Measurements from ENCODE around the gene KCNH6.

The KCNH6 gene

DNA sequence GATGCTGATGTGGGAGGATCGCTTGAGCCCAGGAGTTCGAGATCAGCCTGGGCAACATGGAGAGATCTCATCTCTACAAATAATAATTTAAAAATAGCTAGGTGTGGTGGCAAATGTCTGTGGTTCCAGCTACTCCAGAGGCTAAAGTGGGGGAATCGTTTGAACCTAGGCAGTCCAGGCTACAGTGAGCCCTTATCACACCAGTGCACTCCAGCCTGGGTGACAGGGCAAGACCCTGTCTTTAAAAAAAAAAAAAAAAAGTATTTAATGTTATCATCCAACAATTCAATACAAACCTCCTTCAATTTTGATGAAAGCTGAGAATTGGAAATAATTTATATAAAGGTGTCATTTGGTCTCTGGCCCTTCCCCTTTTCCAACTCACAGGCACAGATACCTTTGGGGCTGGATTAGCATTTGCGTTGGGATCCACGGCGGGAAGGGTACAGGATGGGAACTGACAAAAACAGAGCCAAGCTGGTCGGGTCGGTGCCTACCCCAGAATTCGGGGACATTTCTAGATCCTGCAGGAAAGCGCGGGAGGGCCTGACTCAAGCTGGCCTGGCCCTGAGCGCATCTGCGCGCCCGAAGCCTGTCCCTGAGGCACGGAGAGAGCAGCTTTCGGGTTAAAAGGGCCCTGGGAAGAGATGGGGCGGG lies 26.3 kb downstream of the KCNH6 start:
- DNase-seq (ENCODE audit: low read depth, low spot score): no peak
- H3K27ac ChIP-seq: no peak overlapping the region

GRCh38 chr17:63549946-63550816 lies 27.0 kb downstream of the KCNH6 start, which contains the start of gene DCAF7:
DCAF7 (plus strand) TSS chr17:63550477; CDS start chr17:63550678, 201 bp downstream.
- peak; percentile 97 for DNase-seq (ENCODE audit: low read depth, low spot score)
- H3K27ac ChIP-seq: peak within 1 kb of the TSS; percentile 71

GRCh38 chr17:63550817-63551639 lies 27.9 kb downstream of the KCNH6 start:
- no peak for DNase-seq (ENCODE audit: low read depth, low spot score)
- peak overlapping the region; percentile 71 for H3K27ac ChIP-seq

GRCh38 chr17:63552211-63552610 lies 29.1 kb downstream of the KCNH6 start:
- peak overlapping the region; percentile 71 for H3K27ac ChIP-seq
- DNase-seq (ENCODE audit: low read depth, low spot score): no peak

GRCh38 chr17:63555500-63556156 lies 32.5 kb downstream of the KCNH6 start:
- no peak for DNase-seq (ENCODE audit: low read depth, low spot score)
- H3K27ac ChIP-seq: no peak overlapping the region

- H3K27ac ChIP-seq: no peak overlapping the region
- no peak for DNase-seq (ENCODE audit: low read depth, low spot score)
Observed at GRCh38 chr17:63557416-63557815, 34.3 kb downstream of the KCNH6 start.

DNA sequence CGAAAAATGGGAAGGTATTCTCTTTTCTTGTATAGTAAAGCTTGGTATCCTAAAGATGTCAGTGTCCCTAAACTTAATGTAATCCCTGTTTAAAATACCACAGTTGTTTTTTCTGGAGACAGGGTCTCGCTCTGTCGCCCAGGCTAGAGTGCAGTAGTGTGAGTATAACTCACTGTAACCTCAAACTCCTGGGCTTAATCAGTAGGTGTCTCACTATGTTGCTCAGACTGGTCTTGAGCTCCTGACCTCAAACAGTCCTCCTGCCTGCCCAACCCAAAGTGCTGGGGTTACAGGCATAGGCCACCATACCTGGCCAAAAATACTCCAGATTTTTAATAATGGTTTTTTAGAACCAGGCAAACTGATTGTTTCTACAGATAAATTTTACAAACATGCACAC lies 35.3 kb downstream of the KCNH6 start:
- no peak for DNase-seq (ENCODE audit: low read depth, low spot score)
- no peak overlapping the region for H3K27ac ChIP-seq

DNA sequence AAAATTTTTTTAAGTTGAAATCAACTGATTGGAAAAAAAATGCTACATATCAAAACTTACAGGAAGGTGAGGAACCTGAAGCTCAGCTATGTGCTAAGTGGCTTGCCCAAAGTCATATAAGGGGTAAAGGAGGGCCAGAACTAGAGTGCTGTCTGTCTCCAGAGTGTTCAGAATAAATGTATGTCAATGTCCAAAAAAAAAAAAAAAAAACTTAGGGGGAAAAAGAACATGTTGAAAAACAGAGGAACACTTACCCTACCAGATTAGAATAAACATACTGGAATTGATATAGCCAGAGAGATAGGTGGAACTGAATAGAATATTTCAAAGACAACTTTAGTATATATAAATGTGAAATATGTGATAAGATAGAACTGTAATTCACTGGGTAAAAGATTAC lies 38.7 kb downstream of the KCNH6 start:
- no peak overlapping the region for H3K27ac ChIP-seq
- no peak for DNase-seq (ENCODE audit: low read depth, low spot score)

DNA sequence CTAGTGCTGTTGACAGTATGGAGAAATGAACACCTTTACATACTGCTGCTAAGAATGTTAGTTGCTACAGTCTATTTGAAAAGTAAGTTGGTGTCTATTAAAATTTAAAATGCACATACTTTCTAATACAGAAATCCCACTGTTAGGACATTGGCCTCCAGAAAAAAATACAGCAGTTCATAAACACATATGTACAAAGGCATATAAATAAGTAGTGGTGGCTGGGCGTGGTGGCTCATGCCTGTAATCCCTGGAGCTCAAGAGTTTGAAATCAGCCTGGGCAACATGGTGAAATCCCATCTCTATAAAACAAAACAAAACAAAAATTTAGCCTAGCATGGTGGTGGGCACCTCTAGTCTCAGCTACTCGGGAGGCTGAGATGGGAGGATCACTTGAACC lies 40.2 kb downstream of the KCNH6 start:
- H3K27ac ChIP-seq: no peak overlapping the region
- DNase-seq (ENCODE audit: low read depth, low spot score): no peak

DNA sequence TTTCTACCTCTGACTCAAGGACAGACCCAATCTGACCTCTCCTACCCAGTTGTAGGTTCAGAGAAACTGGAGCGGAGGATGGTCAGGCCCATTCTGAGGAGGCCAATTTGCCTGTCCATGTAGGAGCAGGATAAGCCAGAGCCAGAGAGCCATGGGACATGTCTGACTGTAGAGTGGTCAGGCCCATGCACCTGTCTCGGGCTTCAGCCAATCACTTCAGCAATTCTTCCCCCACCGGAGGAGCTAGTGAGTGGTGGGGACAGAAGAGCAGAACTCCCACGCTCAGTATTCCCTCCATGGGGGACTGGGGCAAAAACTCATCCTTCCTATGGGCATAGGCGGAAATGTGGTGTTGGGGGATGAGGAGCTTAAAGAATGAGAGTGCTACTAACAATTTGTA lies 41.4 kb downstream of the KCNH6 start:
- no peak for DNase-seq (ENCODE audit: low read depth, low spot score)
- H3K27ac ChIP-seq: no peak overlapping the region

DNA sequence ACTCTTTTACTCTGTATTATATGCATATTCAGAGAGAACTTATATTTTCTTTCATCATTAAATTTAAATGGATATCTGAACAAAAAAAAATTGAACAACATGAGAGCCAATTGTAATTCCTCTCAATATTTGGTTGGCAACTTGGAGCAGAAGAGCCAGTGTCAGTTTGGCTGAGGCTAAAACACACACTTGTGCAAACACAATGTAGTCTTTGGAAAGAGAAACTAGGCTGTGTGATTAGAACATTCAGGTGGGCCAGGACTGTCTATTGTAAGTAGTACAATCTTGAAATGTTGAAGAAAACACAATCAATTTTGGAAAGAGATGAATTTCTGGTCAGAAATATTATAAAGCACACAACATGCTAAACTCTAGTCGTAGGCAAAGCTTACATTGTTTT lies 44.1 kb downstream of the KCNH6 start:
- DNase-seq (ENCODE audit: low read depth, low spot score): no peak

DNA sequence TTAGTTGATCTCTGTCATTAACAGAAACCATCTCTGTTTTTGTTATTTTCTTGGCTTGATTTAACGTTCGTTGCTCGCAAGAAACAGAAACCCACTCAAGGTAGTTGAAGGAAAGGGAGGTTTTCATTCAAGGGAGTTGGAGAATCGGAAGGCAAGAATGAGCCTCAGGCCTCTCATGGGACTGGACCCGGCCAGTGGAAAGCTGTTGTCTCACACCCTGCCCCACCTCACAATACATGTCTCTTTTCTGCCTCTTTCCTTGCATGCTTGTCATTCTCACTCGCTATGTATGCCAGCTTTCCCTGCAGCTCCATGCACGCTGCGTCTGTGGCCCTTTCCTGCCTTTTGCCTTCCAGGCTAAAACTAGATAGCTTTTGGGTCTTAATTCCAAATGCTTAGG lies 45.4 kb downstream of the KCNH6 start:
- DNase-seq (ENCODE audit: low read depth, low spot score): no peak
- no peak overlapping the region for H3K27ac ChIP-seq

More for the DNA sequence above, 44.1 kb downstream of the KCNH6 start:
- H3K27ac ChIP-seq: no peak overlapping the region

DNA sequence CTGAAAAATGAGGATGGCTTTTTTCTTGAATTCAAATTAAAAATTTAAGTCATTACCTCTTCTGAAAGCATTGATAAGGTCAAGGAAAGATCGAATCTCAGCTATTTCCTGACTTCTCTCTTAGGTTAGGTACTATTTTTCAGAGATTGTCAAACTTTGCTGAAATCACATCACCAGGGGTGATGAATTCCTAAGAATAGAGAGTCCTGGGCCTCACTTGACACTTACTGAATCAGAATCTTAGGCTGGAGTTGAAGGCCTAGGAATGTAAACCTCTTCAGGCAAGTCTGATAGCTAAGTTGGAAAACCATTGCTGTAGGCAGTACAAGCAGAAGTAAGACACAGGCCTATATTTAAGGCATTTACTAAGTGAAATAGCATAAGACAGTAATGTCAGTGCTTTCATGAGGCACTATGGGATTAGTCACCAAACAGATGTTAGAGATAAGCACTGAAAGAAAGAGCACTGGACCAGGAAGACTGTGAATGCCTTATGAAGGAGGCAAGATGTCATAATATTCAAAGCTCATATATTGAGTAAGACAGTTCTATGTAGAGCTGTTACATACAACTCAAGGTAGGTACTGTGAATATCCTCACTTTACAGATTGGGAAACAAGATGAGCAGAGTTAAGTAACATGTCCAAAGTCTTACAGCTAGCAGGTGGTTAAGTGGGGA lies 48.6 kb downstream of the KCNH6 start:
- peak overlapping the region; percentile 5 for H3K27ac ChIP-seq
- peak; percentile 27 for DNase-seq (ENCODE audit: low read depth, low spot score)

GRCh38 chr17:63573634-63574033 lies 50.5 kb downstream of the KCNH6 start:
- H3K27ac ChIP-seq: no peak overlapping the region
- DNase-seq (ENCODE audit: low read depth, low spot score): no peak

DNA sequence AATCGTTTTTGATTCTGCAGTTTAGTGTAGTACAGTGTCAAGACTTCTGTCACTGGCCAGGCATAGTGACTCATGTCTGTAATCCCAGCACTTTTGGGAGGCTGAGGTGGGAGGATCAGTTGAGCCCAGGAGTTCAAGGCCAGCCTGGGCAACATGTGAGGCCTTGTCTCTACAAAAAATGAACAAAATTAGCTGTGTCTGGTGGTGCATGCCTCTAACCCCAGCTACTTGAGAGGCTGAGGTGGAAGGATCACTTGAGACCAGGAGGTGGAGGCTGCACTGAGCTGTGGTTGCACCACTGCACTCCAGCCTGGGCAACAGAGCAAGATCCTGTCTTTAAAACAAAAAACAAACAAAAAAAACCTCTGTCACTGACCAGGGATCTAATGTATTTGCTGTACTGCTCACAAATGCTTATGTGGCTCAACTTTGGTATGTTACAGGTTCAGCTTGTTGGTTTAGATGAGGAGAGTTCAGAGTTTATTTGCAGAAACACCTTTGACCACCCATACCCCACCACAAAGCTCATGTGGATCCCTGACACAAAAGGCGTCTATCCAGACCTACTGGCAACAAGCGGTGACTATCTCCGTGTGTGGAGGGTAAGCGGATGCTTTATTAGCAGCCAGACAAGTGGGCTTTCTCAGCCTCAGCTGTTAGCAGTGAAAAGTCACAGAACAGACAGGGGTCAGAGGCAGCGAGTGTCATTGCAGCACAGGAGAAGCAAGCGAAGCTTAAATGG lies 55.0 kb downstream of the KCNH6 start:
- no peak for DNase-seq (ENCODE audit: low read depth, low spot score)

DNA sequence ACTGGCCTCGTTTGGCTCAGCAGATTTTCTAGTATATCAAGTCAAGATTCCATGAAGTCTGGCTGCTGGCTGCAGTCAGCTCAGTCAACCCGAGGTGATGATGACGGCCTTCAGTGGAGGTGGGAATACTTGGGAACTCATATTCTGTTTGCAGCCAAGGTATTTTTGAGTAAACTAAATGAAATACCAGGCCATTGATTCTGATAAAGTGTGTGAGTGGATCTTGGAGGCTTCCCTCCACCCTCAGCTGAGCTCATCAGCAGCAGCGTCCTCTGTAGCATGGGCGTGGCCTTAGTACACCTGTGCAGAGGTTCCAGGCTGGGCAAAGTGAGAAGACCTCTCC lies 55.6 kb downstream of the KCNH6 start:
- no peak for DNase-seq (ENCODE audit: low read depth, low spot score)
- H3K27ac ChIP-seq: no peak overlapping the region

More for the DNA sequence above, 55.0 kb downstream of the KCNH6 start:
- H3K27ac ChIP-seq: no peak overlapping the region

DNA sequence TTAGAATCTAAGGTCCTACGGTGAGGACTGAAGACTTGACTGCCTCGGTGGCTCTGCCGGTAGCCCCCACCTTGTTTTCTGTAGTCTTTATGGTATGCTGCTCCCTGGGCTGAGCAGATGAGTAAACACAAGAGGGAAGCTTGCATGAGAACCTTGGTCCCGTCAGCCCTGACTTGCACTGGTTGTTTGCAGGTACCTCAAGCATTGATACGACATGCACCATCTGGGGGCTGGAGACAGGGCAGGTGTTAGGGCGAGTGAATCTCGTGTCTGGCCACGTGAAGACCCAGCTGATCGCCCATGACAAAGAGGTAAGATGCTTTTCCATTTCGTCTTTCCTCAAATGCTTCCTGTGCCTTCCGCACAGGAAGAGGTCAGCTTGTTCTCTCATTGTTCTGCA lies 56.5 kb downstream of the KCNH6 start:
- DNase-seq (ENCODE audit: low read depth, low spot score): no peak
- H3K27ac ChIP-seq: no peak overlapping the region

- H3K27ac ChIP-seq: no peak overlapping the region
- no peak for DNase-seq (ENCODE audit: low read depth, low spot score)
Observed at GRCh38 chr17:63587770-63588169, 64.6 kb downstream of the KCNH6 start.

DNA sequence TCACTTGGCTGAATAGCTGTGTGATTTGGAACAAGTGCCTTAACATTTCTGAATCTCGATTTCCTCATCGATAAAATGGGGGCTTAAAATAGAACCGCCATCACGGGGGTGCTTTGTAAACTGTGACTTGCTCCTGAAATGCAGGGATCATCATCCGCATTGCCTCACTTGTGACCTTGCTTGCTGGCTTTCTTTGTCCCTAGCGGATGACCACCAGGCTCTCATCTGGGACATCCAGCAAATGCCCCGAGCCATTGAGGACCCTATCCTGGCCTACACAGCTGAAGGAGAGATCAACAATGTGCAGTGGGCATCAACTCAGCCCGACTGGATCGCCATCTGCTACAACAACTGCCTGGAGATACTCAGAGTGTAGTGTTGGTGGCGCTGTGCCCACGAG lies 65.6 kb downstream of the KCNH6 start:
- H3K27ac ChIP-seq: no peak overlapping the region
- no peak for DNase-seq (ENCODE audit: low read depth, low spot score)
